Renal cortical epithelial cell (primary cell): Measurements from ENCODE around the gene LY6G6F. TPM values are rescaled to one million over a fixed set of nuclear protein-coding genes. Genes with fewer than 3 reads are reported as not detected.
A peak's percentile ranks its signal among the peaks of the same experiment; 100 is the strongest.

Source experiments
- DNase-seq: peaks from one replicate; pipeline ENCODE4 v3.0.0-alpha.2; 2011; ENCODE audit warnings: low read depth
- total RNA-seq: library from RNA; depleted of rRNA; stranded (reverse); fragments of >200 nt; gene quantifications from 2 replicates; pipeline ENCODE4 v1.2.3, GENCODE V29; 2014

LY6G6F gene
- total RNA-seq, 1 donor from 2014 or later: not detected

- no peak for DNase-seq
Observed at GRCh38 chr6:31676904-31677303, 29.8 kb upstream of the LY6G6F start.

- no peak for DNase-seq
Observed at GRCh38 chr6:31677955-31678354, 28.7 kb upstream of the LY6G6F start.

- peak; percentile 84 for DNase-seq
Observed at GRCh38 chr6:31680226-31681134, 26.2 kb upstream of the LY6G6F start, which contains the start of gene LY6G5C. Gene LY6G5C (minus strand): TSS chr6:31681067. CDS start chr6:31680373, 694 bp downstream.

- DNase-seq: peak; percentile 53
Observed at GRCh38 chr6:31681135-31681671, 25.5 kb upstream of the LY6G6F start.

- DNase-seq: no peak
Observed at GRCh38 chr6:31683591-31683990, 23.1 kb upstream of the LY6G6F start.

GRCh38 chr6:31686483-31686882 lies 20.2 kb upstream of the LY6G6F start:
- DNase-seq: no peak

- DNase-seq: no peak
Observed at GRCh38 chr6:31687321-31687720, 19.3 kb upstream of the LY6G6F start.

GRCh38 chr6:31687860-31688693 lies 18.6 kb upstream of the LY6G6F start:
- DNase-seq: no peak

GRCh38 chr6:31689249-31690110 lies 17.2 kb upstream of the LY6G6F start:
- DNase-seq: no peak

- DNase-seq: no peak
Observed at GRCh38 chr6:31690231-31691077, 16.2 kb upstream of the LY6G6F start.

- no peak for DNase-seq
Observed at GRCh38 chr6:31691078-31691463, 15.6 kb upstream of the LY6G6F start.

- no peak for DNase-seq
Observed at GRCh38 chr6:31691564-31692108, 15.0 kb upstream of the LY6G6F start.

- DNase-seq: no peak
Observed at GRCh38 chr6:31692353-31692752, 14.3 kb upstream of the LY6G6F start.

- no peak for DNase-seq
Observed at GRCh38 chr6:31692886-31693285, 13.8 kb upstream of the LY6G6F start.

GRCh38 chr6:31693535-31693934 lies 13.1 kb upstream of the LY6G6F start:
- DNase-seq: no peak

- no peak for DNase-seq
Observed at GRCh38 chr6:31697555-31697954, 9.1 kb upstream of the LY6G6F start.

GRCh38 chr6:31700740-31701401 lies 5.8 kb upstream of the LY6G6F start:
- no peak for DNase-seq

- DNase-seq: no peak
Observed at GRCh38 chr6:31701666-31702404, 4.8 kb upstream of the LY6G6F start.

GRCh38 chr6:31702405-31702818 lies 4.3 kb upstream of the LY6G6F start:
- no peak for DNase-seq
